Fibroblast of the aortic adventitia (primary cell): ENCODE data around the gene INAVA. TPM values are rescaled to one million over a fixed set of nuclear protein-coding genes. Genes with fewer than 3 reads are reported as not detected.
A peak's percentile ranks its signal among the peaks of the same experiment; 100 is the strongest.

ENCODE experiments used
- DNase-seq: peaks from one replicate; pipeline ENCODE4 v3.0.0-alpha.2; 2010; ENCODE audit warnings: low read depth
- H3K4me3 ChIP-seq: 2 replicates; pipeline ENCODE4 v1.5.1; 2011; ENCODE audit warnings: low read depth, mild to moderate bottlenecking, control low read depth, low read length, moderate library complexity
- total RNA-seq: library from RNA; depleted of rRNA; stranded (reverse); fragments of >200 nt; gene quantifications from 2 replicates; pipeline ENCODE4 v1.2.3, GENCODE V29; 2012; ENCODE audit warnings: low replicate concordance
- TF ChIP-seq, protein P1 (sequence below): IDR thresholded peaks from 2 replicates; pipeline ENCODE4 v1.5.1; 2011; ENCODE audit warnings: mild to moderate bottlenecking, low read length, control low read depth, inconsistent platforms; ENCODE audit not compliant: insufficient read depth

The INAVA gene
- total RNA-seq, 1 donor: not detected

GRCh38 chr1:200869376-200869752, 25.3 kb upstream of the INAVA start:
- TF ChIP-seq, protein P1, sequence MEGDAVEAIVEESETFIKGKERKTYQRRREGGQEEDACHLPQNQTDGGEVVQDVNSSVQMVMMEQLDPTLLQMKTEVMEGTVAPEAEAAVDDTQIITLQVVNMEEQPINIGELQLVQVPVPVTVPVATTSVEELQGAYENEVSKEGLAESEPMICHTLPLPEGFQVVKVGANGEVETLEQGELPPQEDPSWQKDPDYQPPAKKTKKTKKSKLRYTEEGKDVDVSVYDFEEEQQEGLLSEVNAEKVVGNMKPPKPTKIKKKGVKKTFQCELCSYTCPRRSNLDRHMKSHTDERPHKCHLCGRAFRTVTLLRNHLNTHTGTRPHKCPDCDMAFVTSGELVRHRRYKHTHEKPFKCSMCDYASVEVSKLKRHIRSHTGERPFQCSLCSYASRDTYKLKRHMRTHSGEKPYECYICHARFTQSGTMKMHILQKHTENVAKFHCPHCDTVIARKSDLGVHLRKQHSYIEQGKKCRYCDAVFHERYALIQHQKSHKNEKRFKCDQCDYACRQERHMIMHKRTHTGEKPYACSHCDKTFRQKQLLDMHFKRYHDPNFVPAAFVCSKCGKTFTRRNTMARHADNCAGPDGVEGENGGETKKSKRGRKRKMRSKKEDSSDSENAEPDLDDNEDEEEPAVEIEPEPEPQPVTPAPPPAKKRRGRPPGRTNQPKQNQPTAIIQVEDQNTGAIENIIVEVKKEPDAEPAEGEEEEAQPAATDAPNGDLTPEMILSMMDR: no peak
- no peak for DNase-seq
- H3K4me3 ChIP-seq: no peak overlapping the region

DNA sequence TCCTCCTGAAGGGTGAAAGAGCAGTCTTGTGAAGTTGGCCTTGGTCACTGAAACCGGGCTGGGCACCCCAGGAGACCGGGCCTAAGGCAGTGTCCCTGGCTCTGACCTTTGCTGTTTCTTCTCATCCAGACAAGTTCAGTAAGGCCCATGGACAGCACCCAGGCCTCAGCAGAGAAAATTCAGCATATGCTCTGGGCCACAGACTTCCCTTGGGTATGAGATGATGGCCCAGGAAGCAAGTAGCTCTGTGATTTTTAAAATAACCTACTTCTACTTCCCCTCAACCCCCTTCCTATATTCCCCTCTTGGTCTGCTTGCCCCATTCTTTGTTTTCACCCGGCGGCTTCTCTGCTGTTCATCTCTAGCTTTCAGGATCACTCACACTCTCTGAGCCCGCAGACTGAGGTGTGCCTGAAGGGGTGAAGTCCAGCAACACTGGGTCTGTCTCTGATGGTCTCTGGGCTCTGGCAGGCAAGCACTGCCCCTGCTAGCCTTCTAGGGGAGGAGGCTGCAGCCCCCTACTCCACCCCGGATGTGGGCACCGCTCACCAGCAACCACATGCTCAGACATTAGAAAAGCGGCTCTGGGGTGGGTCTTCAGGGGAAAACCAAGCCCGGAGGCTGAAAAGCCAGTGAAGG, 24.8 kb upstream of the INAVA start:
- DNase-seq: no peak

GRCh38 chr1:200872446-200873115, 22.1 kb upstream of the INAVA start, which contains the start of gene GPR25:
GPR25 (plus strand) TSS chr1:200872981; CDS start chr1:200873038, 57 bp downstream.
- H3K4me3 ChIP-seq: peak within 1 kb of the TSS; percentile 13
- no peak for DNase-seq
- TF ChIP-seq, protein P1: no peak

More for the DNA sequence above, 24.8 kb upstream of the INAVA start:
- H3K4me3 ChIP-seq: no peak overlapping the region
- TF ChIP-seq, protein P1: no peak

DNA sequence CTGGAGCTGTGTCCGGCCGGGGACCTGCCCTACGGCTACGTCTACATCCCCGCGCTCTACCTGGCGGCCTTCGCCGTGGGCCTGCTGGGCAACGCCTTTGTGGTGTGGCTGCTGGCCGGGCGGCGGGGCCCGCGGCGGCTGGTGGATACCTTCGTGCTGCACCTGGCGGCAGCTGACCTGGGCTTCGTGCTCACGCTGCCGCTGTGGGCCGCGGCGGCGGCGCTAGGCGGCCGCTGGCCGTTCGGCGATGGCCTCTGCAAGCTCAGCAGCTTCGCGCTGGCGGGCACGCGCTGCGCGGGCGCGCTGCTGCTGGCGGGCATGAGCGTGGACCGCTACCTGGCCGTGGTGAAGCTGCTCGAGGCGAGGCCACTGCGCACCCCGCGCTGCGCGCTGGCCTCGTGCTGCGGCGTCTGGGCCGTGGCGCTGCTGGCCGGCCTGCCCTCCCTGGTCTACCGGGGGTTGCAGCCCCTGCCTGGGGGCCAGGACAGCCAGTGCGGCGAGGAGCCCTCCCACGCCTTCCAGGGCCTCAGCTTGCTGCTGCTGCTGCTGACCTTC, 21.5 kb upstream of the INAVA start:
- TF ChIP-seq, protein P1: no peak
- no peak for DNase-seq
- peak overlapping the region; percentile 13 for H3K4me3 ChIP-seq

DNA sequence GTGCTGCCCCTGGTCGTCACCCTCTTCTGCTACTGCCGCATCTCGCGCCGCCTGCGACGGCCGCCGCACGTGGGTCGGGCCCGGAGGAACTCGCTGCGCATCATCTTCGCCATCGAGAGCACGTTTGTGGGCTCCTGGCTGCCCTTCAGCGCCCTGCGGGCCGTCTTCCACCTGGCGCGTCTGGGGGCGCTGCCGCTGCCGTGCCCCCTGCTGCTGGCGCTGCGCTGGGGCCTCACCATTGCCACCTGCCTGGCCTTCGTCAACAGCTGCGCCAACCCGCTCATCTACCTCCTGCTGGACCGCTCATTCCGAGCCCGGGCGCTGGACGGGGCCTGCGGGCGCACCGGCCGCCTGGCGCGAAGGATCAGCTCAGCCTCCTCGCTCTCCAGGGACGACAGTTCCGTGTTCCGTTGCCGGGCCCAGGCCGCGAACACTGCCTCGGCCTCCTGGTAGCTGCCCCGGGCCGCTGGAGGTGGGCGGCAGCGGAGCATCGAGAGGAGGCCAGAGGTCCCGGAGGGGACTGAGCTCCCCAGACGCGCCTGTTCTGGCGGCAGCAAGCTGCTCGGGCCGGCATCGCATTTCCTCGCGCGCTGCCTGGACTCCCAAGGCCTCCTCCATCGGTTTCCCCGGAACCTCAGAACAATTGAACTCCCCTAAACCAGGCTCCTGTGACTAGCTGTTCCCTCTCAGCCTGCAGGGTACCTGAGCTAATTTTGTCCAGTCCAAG, 20.9 kb upstream of the INAVA start:
- DNase-seq: no peak
- H3K4me3 ChIP-seq: no peak overlapping the region

GRCh38 chr1:200874694-200875093, 20.0 kb upstream of the INAVA start:
- TF ChIP-seq, protein P1: no peak
- H3K4me3 ChIP-seq: no peak overlapping the region
- DNase-seq: no peak

More for the DNA sequence above, 20.9 kb upstream of the INAVA start:
- TF ChIP-seq, protein P1: no peak
